SK-N-SH (cell line): ENCODE data around the gene WWOX.

Experiments
- CTCF ChIP-seq: fragments of 200-600 bp; sonication (generic); IDR thresholded peaks from 2 replicates; pipeline ENCODE4 v1.6.1; 2017; ENCODE audit warnings: antibody characterized with exemption, mild to moderate bottlenecking, moderate library complexity
- EP300 ChIP-seq, 2 experiments: IDR thresholded peaks; 2 replicates each; pipeline versions ENCODE4 v1.4.0 to v1.6.1; 2012; ENCODE audit warnings: borderline replicate concordance in 1 of 2, low read depth in 1 of 2, low read length in 1 of 2
- GABPA ChIP-seq: IDR thresholded peaks from 2 replicates; pipeline ENCODE4 v1.4.0; 2012; ENCODE audit warnings: low read depth, mild to moderate bottlenecking
- MEF2A ChIP-seq: IDR thresholded peaks from 2 replicates; pipeline ENCODE4 v1.4.0; 2012; ENCODE audit warnings: low read depth, borderline replicate concordance
- RAD21 ChIP-seq: IDR thresholded peaks from 2 replicates; pipeline ENCODE4 v1.6.1; 2012; ENCODE audit warnings: mild to moderate bottlenecking, low read length
- RFX5 ChIP-seq: IDR thresholded peaks from 2 replicates; pipeline ENCODE4 v1.6.1; 2012; ENCODE audit warnings: mild to moderate bottlenecking, improper control_type of control experiment, low read length
- USF2 ChIP-seq: fragments of 150-350 bp; IDR thresholded peaks from 2 replicates; pipeline ENCODE4 v1.6.1; 2017; ENCODE audit warnings: antibody characterized with exemption, low read length, low read depth, borderline replicate concordance

- TF ChIP-seq RFX5 = no peak
- no peak for TF ChIP-seq CTCF
- TF ChIP-seq RAD21 = no peak
- TF ChIP-seq USF2 = no peak
- TF ChIP-seq MEF2A = no peak
- TF ChIP-seq EP300 (IDR thresholded peaks at IDR 0.05; ENCODE audit: borderline replicate concordance in 1 of 2, low read depth in 1 of 2, low read length in 1 of 2) = no peak
- TF ChIP-seq GABPA = no peak
Observed at GRCh38 chr16:79150632-79151310, 1051.3 kb downstream of the WWOX start.
